Measurements from ENCODE around the gene OSBPL3. TPM values are rescaled to one million over a fixed set of nuclear protein-coding genes. Genes with fewer than 3 reads are reported as not detected.

Gene OSBPL3
- polyA plus RNA-seq, 1 of the 3 experiments (the other 2 are of a cell fraction), result 23.2 TPM

DNA sequence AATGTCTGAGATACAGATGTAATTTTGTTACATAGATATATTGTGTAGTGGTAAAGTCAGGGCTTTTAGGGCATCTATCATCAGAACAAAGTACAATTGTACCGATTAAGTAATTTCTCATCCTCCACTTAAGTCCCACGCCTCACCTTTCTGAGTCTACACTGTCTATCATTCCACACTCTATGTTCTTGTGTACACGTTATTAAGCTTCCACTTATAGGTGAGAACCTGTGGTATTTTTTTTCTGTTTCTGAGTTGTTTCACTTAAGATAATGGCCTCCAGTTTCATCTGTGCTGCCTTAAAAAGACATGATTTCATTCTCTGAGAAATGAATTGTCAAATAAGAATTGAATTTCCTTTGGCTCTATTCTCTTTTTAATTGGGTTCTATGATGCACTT lies 15.5 kb upstream of the OSBPL3 start:
- no peaks in the 10 kb centered on the region for H3K79me2 ChIP-seq (ENCODE audit: insufficient read depth)
- H3K4me3 ChIP-seq (ENCODE audit: low read depth in 2 of 2, low read length in 1 of 2), result no peak overlapping the region
- ChIA-PET POLR2A (no interaction called here), CTCF (interaction anchor here (0.7 to 1.0 kb wide), 2 partner anchors 18 to 563 kb away, joined by 3 read pairs; no protein-coding TSS in a partner anchor)
- no peak overlapping the region for H3K4me2 ChIP-seq
- no peaks in the 10 kb centered on the region for H4K20me1 ChIP-seq (ENCODE audit: insufficient read depth)
- H3K9me3 ChIP-seq, result peaks cover under 1% of the 10 kb centered on the region; the same call in 1 of the 2 replicates
- H2AFZ ChIP-seq (ENCODE audit: low read depth), result no peak overlapping the region
- H3F3A ChIP-seq (replicated peaks; ENCODE audit: insufficient read depth), result no peaks in the 10 kb centered on the region
- H3K9ac ChIP-seq, result no peak overlapping the region
- no peak for TF ChIP-seq FOXM1 (IDR thresholded peaks at IDR 0.05; ENCODE audit: low read depth)
- TF ChIP-seq NFIC (IDR thresholded peaks at IDR 0.05; ENCODE audit: borderline replicate concordance), result no peak
- TF ChIP-seq RCOR1 (IDR thresholded peaks at IDR 0.05; ENCODE audit: low read length), result no peak
- TF ChIP-seq MEF2A (IDR thresholded peaks at IDR 0.05; ENCODE audit: borderline replicate concordance, low read depth), result no peak
- TF ChIP-seq, protein P1, sequence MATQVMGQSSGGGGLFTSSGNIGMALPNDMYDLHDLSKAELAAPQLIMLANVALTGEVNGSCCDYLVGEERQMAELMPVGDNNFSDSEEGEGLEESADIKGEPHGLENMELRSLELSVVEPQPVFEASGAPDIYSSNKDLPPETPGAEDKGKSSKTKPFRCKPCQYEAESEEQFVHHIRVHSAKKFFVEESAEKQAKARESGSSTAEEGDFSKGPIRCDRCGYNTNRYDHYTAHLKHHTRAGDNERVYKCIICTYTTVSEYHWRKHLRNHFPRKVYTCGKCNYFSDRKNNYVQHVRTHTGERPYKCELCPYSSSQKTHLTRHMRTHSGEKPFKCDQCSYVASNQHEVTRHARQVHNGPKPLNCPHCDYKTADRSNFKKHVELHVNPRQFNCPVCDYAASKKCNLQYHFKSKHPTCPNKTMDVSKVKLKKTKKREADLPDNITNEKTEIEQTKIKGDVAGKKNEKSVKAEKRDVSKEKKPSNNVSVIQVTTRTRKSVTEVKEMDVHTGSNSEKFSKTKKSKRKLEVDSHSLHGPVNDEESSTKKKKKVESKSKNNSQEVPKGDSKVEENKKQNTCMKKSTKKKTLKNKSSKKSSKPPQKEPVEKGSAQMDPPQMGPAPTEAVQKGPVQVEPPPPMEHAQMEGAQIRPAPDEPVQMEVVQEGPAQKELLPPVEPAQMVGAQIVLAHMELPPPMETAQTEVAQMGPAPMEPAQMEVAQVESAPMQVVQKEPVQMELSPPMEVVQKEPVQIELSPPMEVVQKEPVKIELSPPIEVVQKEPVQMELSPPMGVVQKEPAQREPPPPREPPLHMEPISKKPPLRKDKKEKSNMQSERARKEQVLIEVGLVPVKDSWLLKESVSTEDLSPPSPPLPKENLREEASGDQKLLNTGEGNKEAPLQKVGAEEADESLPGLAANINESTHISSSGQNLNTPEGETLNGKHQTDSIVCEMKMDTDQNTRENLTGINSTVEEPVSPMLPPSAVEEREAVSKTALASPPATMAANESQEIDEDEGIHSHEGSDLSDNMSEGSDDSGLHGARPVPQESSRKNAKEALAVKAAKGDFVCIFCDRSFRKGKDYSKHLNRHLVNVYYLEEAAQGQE (IDR thresholded peaks at IDR 0.05; ENCODE audit: low read depth, low read length), result no peak
- TF ChIP-seq, protein P2, sequence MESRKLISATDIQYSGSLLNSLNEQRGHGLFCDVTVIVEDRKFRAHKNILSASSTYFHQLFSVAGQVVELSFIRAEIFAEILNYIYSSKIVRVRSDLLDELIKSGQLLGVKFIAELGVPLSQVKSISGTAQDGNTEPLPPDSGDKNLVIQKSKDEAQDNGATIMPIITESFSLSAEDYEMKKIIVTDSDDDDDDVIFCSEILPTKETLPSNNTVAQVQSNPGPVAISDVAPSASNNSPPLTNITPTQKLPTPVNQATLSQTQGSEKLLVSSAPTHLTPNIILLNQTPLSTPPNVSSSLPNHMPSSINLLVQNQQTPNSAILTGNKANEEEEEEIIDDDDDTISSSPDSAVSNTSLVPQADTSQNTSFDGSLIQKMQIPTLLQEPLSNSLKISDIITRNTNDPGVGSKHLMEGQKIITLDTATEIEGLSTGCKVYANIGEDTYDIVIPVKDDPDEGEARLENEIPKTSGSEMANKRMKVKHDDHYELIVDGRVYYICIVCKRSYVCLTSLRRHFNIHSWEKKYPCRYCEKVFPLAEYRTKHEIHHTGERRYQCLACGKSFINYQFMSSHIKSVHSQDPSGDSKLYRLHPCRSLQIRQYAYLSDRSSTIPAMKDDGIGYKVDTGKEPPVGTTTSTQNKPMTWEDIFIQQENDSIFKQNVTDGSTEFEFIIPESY (IDR thresholded peaks at IDR 0.05; ENCODE audit: borderline replicate concordance, low read depth), result no peak
- no peak for TF ChIP-seq RFX5 (IDR thresholded peaks at IDR 0.05; ENCODE audit: low read length)
- TF ChIP-seq JUND (IDR thresholded peaks at IDR 0.05), result no peak
- TF ChIP-seq ELF1 (IDR thresholded peaks at IDR 0.05), result no peak
- no peak for TF ChIP-seq TEAD4 (IDR thresholded peaks at IDR 0.05; ENCODE audit: borderline replicate concordance, insufficient read depth)
- TF ChIP-seq RAD21 (IDR thresholded peaks at IDR 0.05; ENCODE audit: low read length), result no peak
- TF ChIP-seq EP300 (IDR thresholded peaks at IDR 0.05; ENCODE audit: borderline replicate concordance in 1 of 2, low read depth in 1 of 2, low read length in 1 of 2), result no peak
- TF ChIP-seq CHD2 (IDR thresholded peaks at IDR 0.05; ENCODE audit: low read length, partially characterized antibody), result no peak
- no peak for TF ChIP-seq FOXJ3 (CRISPR knock-in tag; IDR thresholded peaks at IDR 0.05)
- TF ChIP-seq, protein P3, sequence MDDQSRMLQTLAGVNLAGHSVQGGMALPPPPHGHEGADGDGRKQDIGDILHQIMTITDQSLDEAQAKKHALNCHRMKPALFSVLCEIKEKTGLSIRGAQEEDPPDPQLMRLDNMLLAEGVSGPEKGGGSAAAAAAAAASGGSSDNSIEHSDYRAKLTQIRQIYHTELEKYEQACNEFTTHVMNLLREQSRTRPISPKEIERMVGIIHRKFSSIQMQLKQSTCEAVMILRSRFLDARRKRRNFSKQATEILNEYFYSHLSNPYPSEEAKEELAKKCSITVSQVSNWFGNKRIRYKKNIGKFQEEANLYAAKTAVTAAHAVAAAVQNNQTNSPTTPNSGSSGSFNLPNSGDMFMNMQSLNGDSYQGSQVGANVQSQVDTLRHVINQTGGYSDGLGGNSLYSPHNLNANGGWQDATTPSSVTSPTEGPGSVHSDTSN (IDR thresholded peaks at IDR 0.05), result no peak
- 86% methylated on average over 3 of the region's 3 CpGs for WGBS (ENCODE audit: low lambda C conversion rate)
- no peaks in the 10 kb centered on the region for H3K9me2 ChIP-seq
- no peak overlapping the region for H3K27ac ChIP-seq (ENCODE audit: low read depth in 2 of 2, low read length in 1 of 2)
- H3K36me3 ChIP-seq (replicated peaks in 1 of 2; ENCODE audit: control insufficient read depth in 1 of 2, insufficient read depth in 2 of 2, low read length in 1 of 2), result no peaks in the 10 kb centered on the region
- no peaks in the 10 kb centered on the region; a peak in 1 of 4 replicates for H3K4me1 ChIP-seq (ENCODE audit: control insufficient read depth in 1 of 2, insufficient read depth in 2 of 2, low read depth in 1 of 2, low read length in 1 of 2)
- H3K27me3 ChIP-seq (ENCODE audit: insufficient read depth), result no peaks in the 10 kb centered on the region
- DNase-seq, result no peak

Data from SK-N-SH (cell line).